Measurements from ENCODE around the gene STOX1.

The STOX1 gene

DNA sequence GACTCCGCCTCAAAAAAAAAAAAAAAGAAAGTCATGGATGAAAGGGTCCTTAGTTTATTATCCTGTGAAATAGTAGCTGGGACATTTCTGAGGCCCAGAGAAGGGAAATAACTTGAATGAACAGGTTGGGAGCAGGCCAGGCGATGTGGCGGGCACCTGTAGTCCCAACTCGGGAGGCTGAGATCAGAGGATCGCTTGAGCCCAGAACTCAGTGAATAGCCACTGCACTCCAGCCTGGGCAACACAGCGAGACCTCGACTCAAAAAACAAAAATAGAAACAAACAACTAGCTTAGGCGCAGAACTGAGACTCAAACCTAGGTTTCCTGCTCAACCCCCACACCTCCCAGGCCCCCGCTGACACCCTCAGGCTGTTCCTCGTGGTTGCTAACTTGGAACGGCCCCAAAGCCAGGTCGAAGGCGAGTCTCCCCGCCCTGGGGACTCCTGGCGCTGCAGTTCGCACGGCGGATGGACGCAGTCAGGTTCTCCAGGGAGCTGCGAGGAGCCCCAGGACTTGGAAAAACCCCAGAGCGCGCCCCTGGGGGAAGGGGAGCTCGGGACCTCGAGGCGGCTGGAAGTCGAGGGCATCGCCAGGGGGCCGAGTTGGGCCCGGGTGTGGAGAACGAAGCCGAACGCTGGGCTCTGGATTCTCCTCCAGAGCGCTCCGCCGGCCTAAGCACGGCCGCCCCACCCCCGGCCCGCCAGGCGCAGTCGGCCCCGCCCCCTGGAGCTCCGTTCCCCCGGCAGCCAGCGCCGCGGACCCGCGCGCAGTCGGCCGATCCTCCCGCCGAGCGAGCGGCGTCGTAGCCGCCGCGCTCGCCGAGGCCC lies at the start of gene STOX1:
Gene STOX1 (plus strand): TSS at position 768 of the 828 bp plus-strand sequence. CDS start 93 bp downstream, outside the sequence.
- DNase-seq (ENCODE audit: low read depth in 2 of 2): peak; percentile 51 to 62
- TF ChIP-seq CTCF (IDR thresholded peaks at IDR 0.05; ENCODE audit: low read depth, low read length): no peak
- peak within 1 kb of the TSS; percentile 56 to 57 for H3K4me3 ChIP-seq (replicated peaks in 1 of 2; ENCODE audit: low read depth in 2 of 2, low read length in 2 of 2)

DNA sequence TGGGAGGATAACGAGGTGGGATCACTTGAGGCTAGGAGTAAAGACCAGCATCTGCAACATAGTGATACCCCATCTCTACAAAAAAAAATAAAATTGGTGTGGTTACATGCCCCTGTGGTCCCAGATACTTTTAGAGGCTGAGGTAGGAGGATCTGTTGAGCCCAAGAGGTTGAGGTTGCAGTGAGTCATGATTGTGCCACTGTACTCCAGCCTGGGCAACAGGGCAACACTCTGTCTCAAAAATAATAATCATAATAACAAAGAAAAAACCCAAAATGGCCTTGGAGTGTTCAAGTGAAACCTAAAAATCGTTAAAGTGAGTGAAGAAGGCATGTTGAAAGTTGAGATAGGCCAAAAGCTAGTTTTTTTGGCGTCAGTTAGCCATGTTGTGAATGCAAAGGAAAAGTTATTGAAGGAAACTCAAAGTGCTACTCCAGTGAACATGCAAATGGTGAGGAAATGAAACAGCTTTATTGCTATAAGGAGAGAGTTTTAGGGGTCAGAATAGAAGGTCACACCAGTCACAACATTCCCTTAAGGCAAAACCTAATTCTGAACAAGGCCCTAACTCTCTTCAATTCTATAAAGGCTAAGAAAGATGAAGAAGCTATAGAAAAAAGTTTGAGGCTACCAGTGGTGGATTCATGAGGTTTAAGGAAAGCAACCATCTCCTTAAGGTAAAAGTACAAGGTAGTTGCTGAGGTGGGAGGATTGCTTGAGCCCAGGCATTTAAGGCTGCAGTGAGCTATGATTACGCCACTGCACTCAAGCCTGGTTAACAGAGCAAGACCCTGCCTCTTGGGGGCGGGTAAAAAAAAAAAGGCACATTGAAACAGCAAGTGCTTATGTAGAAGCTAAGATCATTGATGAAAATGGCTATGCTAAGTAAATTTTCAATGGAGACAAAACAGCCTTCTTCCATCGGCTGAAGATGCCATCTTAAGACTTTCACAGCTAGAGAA lies 45.4 kb upstream of the STOX1 start:
- TF ChIP-seq CTCF (IDR thresholded peaks at IDR 0.05; ENCODE audit: low read depth, low read length): no peak
- no peak overlapping the region for H3K4me3 ChIP-seq (replicated peaks in 1 of 2; ENCODE audit: low read depth in 2 of 2, low read length in 2 of 2)
- no peak for DNase-seq (ENCODE audit: low read depth in 2 of 2)

DNA sequence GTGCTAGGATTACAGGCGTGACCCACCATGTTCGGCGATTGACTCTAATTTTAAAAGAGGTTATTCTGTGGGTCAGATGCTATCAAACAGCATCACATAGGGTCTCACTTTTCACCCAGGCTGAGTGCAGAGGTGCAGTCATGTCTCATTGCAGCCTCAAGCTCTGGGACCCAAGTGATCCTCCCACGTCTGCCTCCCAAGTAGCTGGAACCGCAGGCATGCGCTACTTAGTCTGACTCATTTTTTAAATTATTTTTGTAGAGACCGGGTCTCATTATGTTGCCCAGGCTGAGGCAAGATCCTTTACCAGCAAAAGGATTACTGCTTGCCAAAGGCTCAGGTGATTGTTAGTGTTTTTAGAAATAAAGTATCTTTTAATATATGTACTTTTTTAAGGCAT lies 42.9 kb upstream of the STOX1 start:
- TF ChIP-seq CTCF (IDR thresholded peaks at IDR 0.05; ENCODE audit: low read depth, low read length): no peak
- peak in 1 of 2 donors; percentile 10 for DNase-seq (ENCODE audit: low read depth in 2 of 2)
- no peak overlapping the region for H3K4me3 ChIP-seq (replicated peaks in 1 of 2; ENCODE audit: low read depth in 2 of 2, low read length in 2 of 2)

- DNase-seq (ENCODE audit: low read depth in 2 of 2): no peak
- TF ChIP-seq CTCF (IDR thresholded peaks at IDR 0.05; ENCODE audit: low read depth, low read length): no peak
- no peak overlapping the region for H3K4me3 ChIP-seq (replicated peaks in 1 of 2; ENCODE audit: low read depth in 2 of 2, low read length in 2 of 2)
These were observed 39.5 kb upstream of the STOX1 start for GRCh38 chr10:68787813-68788212.

- TF ChIP-seq CTCF (IDR thresholded peaks at IDR 0.05; ENCODE audit: low read depth, low read length): no peak
- H3K4me3 ChIP-seq (replicated peaks in 1 of 2; ENCODE audit: low read depth in 2 of 2, low read length in 2 of 2): no peak overlapping the region
- no peak for DNase-seq (ENCODE audit: low read depth in 2 of 2)
These were observed 36.9 kb upstream of the STOX1 start for GRCh38 chr10:68790476-68790875.

- TF ChIP-seq CTCF (IDR thresholded peaks at IDR 0.05; ENCODE audit: low read depth, low read length): no peak
- H3K4me3 ChIP-seq (replicated peaks in 1 of 2; ENCODE audit: low read depth in 2 of 2, low read length in 2 of 2): no peak overlapping the region
- peak; percentile 24 to 34 for DNase-seq (ENCODE audit: low read depth in 2 of 2)
These were observed 35.2 kb upstream of the STOX1 start for GRCh38 chr10:68792115-68792514.

Measured in cardiac fibroblast (primary cell).